OCI-M2 (cell line): ENCODE measurements around the gene ASPG.

Experiments
- DNase-seq: peaks from one replicate; lab custom pipeline; 2025; ENCODE audit not compliant: unreplicated experiment; lab: John Stamatoyannopoulos, UW

Gene ASPG

DNA sequence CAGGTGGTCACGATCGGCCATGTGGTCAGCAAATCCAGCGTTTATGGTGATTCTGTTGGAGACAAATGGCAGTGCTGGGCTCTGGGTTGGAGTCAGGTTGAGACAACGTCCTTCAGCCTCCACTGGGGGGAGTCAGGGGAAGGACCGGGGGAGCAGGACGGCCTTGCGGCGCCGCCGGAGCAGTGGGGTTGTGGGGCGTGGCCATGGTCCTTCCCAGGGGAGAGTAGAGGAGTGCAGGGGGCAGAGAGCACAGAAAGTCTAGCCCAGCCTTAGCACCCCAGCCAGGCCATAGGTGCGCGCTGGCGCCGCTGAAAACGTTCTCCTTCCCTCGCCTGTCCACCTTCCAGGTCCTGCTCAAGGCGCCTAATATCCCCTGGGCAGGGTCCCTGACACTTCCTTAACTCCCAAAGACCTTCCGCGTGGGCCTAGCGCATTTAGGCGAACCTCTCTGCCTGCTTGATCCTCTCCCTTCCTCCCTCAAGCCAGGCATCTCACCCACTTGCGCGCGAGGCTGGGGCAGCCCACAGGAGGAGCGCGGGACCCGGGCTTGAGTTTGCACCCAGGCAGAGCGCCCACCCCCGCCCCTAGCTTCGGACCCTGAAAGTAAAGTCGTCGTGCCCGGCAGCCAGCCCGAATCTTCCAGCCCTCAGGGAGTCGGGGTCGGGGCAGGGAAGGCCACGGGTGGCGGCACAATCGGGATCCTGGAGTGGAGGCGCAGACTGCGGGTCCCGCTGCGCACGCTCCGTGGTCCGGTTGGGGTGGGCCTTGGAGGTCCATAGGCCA, 49.8 kb downstream of the ASPG start:
- no peak for DNase-seq

GRCh38 chr14:104135904-104136471, 50.5 kb downstream of the ASPG start:
- DNase-seq: no peak

DNA sequence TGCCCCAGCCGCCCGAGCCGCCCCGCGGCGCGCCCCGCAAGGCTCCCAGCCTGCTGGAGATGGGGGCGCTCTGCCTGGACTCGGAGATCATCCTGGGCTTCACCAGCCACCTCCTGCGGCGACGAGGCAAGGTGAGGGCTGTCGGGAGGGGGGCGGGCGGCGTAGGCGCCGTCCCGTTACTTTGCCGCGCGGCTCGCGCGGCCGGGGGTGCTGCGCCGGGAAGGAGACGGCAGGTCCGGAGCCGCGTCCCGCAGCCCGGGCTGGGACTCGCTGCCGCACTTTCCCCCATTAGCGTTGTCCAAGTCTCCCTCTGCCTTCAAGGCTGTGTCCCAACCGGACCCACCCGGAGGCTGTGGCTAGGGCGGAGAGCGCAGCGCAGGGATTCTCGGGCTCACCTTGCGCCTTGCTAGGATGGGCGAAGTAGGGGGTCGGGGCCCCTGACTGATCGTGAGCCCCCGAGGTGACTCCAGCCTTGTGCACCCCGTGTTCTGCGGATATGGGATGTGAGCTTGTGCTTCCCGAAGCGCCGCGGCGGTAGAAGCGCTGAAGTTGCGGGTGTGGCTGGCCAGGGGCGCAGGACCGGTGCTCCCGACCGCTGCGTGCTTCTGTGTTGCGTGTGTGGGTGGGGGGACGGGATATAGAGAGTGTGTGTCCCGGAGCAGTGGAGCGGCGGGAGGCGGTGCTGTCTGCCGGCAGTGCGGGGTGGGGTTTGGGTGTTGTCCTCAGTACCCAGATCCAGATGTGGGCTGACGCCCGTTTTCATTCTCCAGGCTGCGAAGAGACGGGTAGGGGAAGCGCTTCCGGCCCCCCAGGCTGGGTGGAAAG, 51.2 kb downstream of the ASPG start:
- no peak for DNase-seq

- peak; percentile 26 for DNase-seq
Measured at GRCh38 chr14:104137297-104138097, 52.0 kb downstream of the ASPG start.

GRCh38 chr14:104138098-104138717, 52.7 kb downstream of the ASPG start, which contains the start of gene KIF26A:
TSS of gene KIF26A (plus strand) at chr14:104138587. CDS start at chr14:104138723, 136 bp downstream.
- no peak for DNase-seq

DNA sequence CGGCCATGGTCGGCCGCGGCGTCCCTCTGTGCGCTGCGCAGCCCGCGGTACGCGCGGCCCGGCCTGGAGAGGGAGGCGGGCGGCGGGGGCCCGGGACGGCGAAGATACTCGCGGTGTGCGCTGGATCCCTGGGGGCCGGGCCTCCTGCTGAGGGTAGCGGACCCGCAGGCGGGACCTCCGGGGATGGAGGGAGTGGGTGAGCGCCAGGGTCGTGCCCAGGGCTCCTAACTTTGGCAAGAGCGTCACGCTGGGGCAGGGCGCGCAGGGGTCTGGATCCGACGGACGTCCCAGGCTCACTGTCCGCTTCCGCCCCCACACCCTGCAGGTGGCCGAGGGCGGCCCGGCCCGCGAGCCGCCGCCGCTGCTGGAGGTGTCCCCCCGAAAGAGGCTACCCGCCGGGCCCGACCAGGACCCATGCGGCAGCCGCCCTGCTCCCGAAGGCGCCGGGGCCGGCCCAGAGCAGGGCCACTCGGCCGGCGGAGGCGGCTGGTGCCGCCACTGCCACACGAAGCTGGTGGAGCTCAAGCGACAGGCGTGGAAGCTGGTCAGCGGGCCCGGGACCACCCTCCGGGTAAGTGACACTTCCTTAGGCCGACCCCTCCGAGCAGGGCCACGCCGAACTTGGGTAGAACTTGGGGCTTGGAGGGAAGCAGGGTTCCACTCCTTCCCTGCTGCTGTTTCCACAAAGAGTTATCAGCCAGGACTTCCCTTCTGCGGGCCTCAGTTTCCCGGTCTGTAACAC, 53.4 kb downstream of the ASPG start:
- no peak for DNase-seq

DNA sequence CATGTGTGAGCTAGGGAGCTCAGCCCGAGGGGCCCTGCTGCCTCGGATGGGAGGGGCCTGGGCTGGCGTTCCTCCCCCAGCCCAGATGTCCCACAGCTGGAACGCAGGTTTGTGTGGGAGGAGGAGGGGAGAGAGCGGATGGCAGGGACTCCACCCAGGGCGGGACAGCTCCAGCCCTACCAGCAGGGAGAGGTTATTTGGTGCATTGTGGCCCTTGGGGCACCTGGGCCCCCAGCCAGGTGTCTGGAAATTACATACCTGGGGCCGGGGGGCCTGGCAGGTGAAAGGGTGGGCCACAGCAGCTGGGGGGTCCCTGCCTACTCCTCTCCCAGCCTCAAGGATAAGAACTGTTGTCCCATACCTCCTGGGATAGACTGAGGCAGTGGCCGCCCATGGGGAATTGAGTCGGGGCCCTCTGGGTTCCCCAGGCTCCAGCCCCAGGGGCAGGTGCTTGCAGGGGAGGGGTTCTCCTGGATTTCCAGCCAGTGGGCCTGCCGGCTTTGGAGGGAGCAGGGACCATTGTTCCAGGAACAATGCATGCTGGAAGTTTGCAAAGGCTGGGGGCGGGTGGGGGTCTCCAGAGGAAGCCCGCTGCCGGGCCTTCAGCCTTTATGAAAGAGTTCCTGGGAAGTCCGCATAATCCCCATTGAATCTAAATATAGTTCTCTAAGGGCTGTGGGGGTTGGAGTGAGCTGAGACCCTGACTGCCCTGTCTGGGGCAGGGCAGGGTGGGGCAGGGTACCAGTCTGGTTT, 54.1 kb downstream of the ASPG start:
- no peak for DNase-seq

GRCh38 chr14:104140213-104140462, 54.6 kb downstream of the ASPG start:
- no peak for DNase-seq

- no peak for DNase-seq
Measured at GRCh38 chr14:104140463-104141331, 55.2 kb downstream of the ASPG start.

DNA sequence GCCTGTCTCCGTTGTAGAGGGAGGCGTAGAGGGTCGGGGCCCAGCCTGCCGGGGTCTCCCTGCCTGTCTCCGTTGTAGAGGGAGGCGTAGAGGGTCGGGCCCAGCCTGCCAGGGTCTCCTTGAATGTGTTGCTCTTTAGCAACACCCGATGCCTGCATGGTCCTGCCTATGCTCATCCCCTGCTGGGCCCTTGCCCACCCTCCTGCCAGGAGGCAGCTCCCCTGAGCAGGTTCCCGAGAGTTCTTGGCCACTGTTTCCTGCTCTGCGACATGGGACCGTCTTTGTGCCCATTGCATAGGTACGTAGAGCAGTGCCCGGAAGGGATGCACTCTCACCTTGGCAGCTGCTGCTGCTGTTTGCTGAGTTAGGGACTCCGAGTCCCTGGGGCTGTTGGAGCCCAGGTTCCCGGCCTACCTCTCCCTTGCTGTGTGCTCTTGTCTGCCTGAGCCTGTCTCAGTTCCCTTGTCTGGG, 56.2 kb downstream of the ASPG start:
- no peak for DNase-seq

DNA sequence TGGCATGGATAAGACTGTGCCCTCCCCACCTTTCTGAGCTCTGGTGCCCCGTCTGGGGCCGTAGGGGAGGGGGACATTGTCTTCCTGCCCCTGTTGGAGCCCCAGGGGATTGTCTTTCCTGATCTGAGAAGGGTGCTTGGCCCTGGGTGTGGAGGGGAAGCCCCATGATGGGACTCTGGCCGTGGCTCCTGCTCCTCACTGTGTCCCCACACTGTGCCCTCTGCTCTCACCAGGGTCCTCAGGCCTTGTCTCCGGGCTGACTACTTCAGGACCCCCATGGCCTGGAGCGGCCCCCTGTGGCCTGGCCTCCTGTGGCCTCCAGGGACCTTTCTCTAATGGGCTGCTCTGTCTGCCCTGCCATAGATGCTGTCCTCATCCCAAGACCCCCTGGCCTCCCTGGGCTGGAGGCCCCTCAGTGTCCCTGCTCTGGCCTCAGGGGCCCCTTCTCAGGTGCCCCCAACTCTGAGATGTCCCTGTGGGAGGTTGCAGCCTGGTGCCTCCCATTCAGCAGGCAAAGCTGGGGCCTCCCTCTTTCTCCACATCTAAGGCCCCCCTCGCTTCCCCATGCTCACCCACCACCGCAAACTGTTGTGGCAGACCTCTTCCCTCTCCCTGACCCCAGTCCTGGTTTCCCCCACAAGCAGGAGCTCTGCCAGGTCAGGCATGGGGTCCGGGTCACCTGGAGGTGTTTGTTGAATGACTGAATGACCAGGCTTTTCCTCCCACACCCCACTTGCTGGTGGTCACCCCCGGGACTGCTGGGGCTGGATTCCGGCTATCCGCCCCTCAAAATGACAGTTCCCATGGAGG, 56.8 kb downstream of the ASPG start:
- no peak for DNase-seq

GRCh38 chr14:104142946-104143470, 57.5 kb downstream of the ASPG start:
- no peak for DNase-seq

DNA sequence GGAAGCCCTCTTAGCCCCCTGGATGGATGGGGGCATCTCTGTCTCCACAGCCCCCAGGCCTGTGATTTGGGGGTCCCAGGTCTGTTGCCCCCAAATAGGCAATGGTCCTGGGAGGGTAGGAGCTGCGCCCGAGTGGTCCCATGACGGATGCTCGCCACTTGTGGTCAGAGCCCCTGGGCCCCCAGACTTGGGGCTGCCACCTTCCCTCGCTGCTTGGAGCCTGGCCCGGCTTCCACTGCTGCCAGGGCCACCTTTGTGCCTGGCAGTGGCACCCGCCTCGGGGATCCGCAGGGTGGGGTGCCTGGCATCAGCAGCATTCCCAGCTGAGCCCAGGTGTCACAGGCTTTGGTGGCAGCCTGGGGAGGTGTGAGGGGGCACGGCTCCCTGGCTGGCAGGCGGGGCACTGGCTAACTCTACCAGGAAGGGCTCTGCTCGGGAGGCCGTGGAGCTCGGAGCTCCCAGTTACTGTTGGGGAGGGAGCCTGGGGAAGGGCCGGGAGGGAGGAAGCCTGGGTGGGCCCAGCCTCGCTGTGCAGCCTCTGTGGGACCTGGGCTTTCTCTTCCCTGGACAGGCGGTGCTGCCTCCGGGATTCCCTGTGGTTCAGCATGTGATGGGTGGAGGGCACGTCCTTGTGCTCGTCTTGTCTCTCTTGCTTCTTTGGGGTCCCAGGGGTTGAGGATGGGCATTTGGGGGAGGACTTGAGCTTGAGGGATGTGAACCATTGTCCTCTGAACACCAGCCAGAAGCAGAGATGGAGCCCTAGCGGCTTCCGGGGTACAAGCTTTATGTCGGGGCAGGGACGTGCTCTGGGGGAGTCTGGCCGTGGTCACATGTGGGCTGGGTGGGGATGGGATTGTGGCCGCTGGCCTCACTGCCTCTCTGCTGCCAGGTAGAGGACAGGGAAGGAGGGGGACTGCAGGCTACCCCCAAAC, 58.3 kb downstream of the ASPG start:
- DNase-seq: no peak

GRCh38 chr14:104144453-104144790, 58.9 kb downstream of the ASPG start:
- DNase-seq: no peak

DNA sequence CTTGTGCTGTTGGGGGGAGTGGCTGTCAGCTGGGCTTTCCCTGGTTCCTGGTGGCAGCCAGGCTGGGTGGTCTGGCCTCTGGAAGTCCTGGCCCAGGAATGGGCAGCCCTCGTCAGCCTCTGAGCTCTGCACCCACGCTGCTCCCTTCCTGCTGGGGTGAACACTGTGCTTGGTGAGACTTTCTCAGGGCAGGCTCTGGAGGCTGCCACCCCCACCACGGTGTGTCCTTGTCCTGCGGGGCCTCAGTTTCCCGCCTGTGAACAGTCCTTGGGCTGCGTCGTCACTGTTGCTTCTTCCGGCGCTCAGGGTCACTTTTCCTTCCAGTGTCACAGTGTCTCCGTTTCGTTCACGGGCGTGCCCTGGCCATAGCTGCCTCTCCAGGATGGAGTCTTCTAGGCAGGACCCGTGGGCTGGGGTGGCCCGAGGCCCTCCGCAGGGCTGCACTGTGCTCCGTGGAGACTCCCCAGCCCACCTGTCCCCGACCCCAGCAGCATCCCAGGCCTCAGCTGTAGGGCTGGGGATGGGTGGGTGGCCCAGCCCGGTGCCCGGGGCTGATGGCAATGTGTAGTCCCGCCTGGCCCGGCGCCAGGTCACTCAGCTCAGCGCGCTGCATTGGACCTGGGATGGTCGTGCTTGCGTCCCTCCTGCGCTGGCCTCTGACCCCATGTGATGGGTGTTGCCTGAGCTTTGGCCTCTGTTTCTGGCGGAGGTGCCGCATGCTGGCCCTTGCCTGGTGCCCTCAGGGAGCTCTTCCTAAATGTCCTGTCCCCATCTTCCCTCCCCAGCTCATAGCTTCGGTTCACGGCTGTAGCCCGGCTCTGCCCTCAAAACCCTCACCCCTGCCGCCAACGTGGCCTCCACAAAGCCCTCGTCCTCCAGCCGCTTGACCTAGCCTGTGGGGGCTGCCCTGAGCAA, 59.7 kb downstream of the ASPG start:
- no peak for DNase-seq
